Hepatocyte (in vitro differentiated cells): Measurements from ENCODE around the gene CTAG2. TPM values are rescaled to one million over a fixed set of nuclear protein-coding genes. Genes with fewer than 3 reads are reported as not detected.

ENCODE experiments used
- DNase-seq: peaks from one replicate; pipeline ENCODE4 v3.0.0-alpha.2; 2016; ENCODE audit warnings: low spot score
- H2AFZ ChIP-seq: fragments of 200-600 bp; sonication (generic); 2 replicates; pipeline ENCODE4 v1.6.0; 2016; ENCODE audit warnings: antibody characterized with exemption, mild to moderate bottlenecking
- H3K27ac ChIP-seq: fragments of 200-600 bp; sonication (generic); 2 replicates; pipeline ENCODE4 v1.5.1; 2016; ENCODE audit warnings: mild to moderate bottlenecking
- H3K27me3 ChIP-seq: fragments of 200-600 bp; sonication (generic); 2 replicates; pipeline ENCODE4 v1.6.1; 2016
- H3K36me3 ChIP-seq: fragments of 200-600 bp; sonication (generic); replicated peaks from 2 replicates; pipeline ENCODE4 v1.5.1; 2016; ENCODE audit warnings: low read depth; ENCODE audit not compliant: insufficient read depth
- H3K4me1 ChIP-seq: fragments of 200-600 bp; sonication (generic); 2 replicates; pipeline ENCODE4 v1.5.1; 2016; ENCODE audit warnings: mild to moderate bottlenecking, moderate library complexity; ENCODE audit not compliant: insufficient read depth
- H3K4me2 ChIP-seq: fragments of 200-600 bp; sonication (generic); 2 replicates; pipeline ENCODE4 v1.6.0; 2016
- H3K4me3 ChIP-seq: fragments of 200-600 bp; sonication (generic); 2 replicates; pipeline ENCODE4 v1.5.1; 2016; ENCODE audit warnings: mild to moderate bottlenecking
- H3K79me2 ChIP-seq: fragments of 200-600 bp; sonication (generic); 2 replicates; pipeline ENCODE4 v1.6.0; 2017; ENCODE audit warnings: mild to moderate bottlenecking
- H3K9me2 ChIP-seq: fragments of 200-600 bp; sonication (generic); replicated peaks from 2 replicates; pipeline ENCODE4 v1.6.0; 2017; ENCODE audit warnings: mild to moderate bottlenecking; ENCODE audit not compliant: insufficient read depth
- H3K9me3 ChIP-seq: fragments of 200-600 bp; sonication (generic); 2 replicates; pipeline ENCODE4 v1.5.1; 2016; ENCODE audit warnings: low read depth, mild to moderate bottlenecking
- H4K20me1 ChIP-seq: fragments of 200-600 bp; sonication (generic); 2 replicates; pipeline ENCODE4 v1.6.0; 2016; ENCODE audit warnings: mild to moderate bottlenecking; ENCODE audit not compliant: insufficient read depth, poor library complexity, severe bottlenecking
- EZH2 ChIP-seq: fragments of 200-600 bp; sonication (generic); IDR thresholded peaks from 2 replicates; pipeline ENCODE4 v1.6.1; 2016; ENCODE audit warnings: antibody characterized with exemption, mild to moderate bottlenecking, borderline replicate concordance
- EZH2phosphoT487 ChIP-seq: fragments of 200-600 bp; sonication (generic); IDR thresholded peaks from one replicate; pipeline ENCODE4 v1.6.1; 2018; ENCODE audit warnings: antibody characterized with exemption, mild to moderate bottlenecking, low read depth, moderate library complexity; ENCODE audit not compliant: unreplicated experiment, severe bottlenecking
- WGBS: methylation state at CpG from one replicate; pipeline ENCODE4 v1.1.6; 2016; ENCODE audit warnings: low lambda C conversion rate; ENCODE audit errors: missing lambda C conversion rate; 5-methylcytosine and 5-hydroxymethylcytosine counted together
- polyA plus RNA-seq: library from polyadenylated mRNA; unstranded; fragments of >200 nt; fragmentation: Nextera tagmentation; extraction: Ambion mirVana; gene quantifications from 2 replicates; pipeline ENCODE4 v1.2.1, GENCODE V29; 2016
- total RNA-seq: library from RNA; depleted of rRNA; stranded (reverse); fragments of >200 nt; gene quantifications from 2 replicates; pipeline ENCODE4 v1.2.3, GENCODE V29; 2014
- TF ChIP-seq, protein P1 (sequence below): fragments of 200-600 bp; sonication (generic); IDR thresholded peaks from 2 replicates; pipeline ENCODE4 v1.5.1; 2016; ENCODE audit warnings: antibody characterized with exemption, mild to moderate bottlenecking; ENCODE audit not compliant: poor library complexity

CTAG2 gene
- total and polyA plus RNA-seq, 2 experiments from 2014 or later: not detected

DNA sequence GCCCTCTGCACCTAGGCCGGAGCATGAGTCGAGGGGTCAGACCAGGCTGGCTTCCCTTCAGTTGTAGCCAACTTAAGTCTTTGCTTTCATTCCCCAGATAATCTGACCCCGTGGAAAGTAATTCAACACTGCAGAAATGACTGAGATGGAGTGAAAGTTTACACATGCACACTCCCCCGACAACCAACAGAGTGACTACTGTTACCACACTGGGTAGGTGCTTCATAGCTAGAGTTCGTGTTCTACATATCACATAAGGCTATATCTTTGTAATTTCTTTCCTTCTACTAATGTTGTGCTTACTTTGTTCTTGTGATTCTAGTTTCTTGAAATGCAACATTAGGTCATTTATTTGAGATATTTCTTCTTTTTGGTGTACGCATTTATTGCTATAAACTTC is 7.2 kb upstream of the CTAG2 start:
- Histone ChIP-seq H3K79me2 (no peaks in the 10 kb centered on the region), H2AFZ (no peak overlapping the region), H3K36me3 (no peaks in the 10 kb centered on the region), H3K27ac (no peak overlapping the region), H3K4me3 (no peak overlapping the region), H3K9me2 (no peaks in the 10 kb centered on the region), H3K4me1 (no peaks in the 10 kb centered on the region), H3K4me2 (no peak overlapping the region), H3K9me3 (no peaks in the 10 kb centered on the region), H4K20me1 (no peaks in the 10 kb centered on the region), H3K27me3 (no peaks in the 10 kb centered on the region)
- 74% methylated on average over 6 of the region's 6 CpGs for WGBS
- peak; percentile 0 for DNase-seq
- TF ChIP-seq EZH2phosphoT487: no peak
- TF ChIP-seq, protein P1, sequence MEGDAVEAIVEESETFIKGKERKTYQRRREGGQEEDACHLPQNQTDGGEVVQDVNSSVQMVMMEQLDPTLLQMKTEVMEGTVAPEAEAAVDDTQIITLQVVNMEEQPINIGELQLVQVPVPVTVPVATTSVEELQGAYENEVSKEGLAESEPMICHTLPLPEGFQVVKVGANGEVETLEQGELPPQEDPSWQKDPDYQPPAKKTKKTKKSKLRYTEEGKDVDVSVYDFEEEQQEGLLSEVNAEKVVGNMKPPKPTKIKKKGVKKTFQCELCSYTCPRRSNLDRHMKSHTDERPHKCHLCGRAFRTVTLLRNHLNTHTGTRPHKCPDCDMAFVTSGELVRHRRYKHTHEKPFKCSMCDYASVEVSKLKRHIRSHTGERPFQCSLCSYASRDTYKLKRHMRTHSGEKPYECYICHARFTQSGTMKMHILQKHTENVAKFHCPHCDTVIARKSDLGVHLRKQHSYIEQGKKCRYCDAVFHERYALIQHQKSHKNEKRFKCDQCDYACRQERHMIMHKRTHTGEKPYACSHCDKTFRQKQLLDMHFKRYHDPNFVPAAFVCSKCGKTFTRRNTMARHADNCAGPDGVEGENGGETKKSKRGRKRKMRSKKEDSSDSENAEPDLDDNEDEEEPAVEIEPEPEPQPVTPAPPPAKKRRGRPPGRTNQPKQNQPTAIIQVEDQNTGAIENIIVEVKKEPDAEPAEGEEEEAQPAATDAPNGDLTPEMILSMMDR: no peak
- TF ChIP-seq EZH2: no peak

DNA sequence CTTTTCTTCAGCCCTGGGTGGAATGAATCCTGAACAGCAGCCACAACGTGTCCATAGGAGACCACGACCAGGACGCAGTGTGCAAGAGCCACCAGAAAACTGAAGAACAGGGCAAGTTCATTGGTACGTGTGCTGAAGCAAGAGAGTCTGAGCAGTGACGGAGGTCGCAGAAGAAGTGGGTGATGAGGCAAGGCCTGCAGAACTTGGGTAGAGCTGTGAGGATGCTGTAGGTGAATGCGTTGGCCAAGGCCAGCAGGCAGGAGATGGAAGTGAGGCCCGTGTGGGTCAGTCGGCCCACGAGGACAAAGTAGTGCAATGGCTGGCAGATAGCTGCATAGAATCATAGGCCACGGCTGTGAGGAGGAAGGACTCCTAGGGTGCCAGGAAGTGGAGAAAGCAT is 5.6 kb upstream of the CTAG2 start:
- DNase-seq: peak; percentile 0
- Histone ChIP-seq H2AFZ (no peak overlapping the region), H3K4me2 (no peak overlapping the region), H3K27ac (no peak overlapping the region), H3K4me1 (no peaks in the 10 kb centered on the region), H3K36me3 (no peaks in the 10 kb centered on the region), H3K9me3 (no peaks in the 10 kb centered on the region), H3K4me3 (no peak overlapping the region), H3K79me2 (no peaks in the 10 kb centered on the region), H3K27me3 (no peaks in the 10 kb centered on the region), H4K20me1 (no peaks in the 10 kb centered on the region), H3K9me2 (no peaks in the 10 kb centered on the region)
- TF ChIP-seq EZH2 (no peak), EZH2phosphoT487 (no peak)
- TF ChIP-seq, protein P1: no peak
- WGBS: 85% methylated on average over 11 of the region's 11 CpGs

DNA sequence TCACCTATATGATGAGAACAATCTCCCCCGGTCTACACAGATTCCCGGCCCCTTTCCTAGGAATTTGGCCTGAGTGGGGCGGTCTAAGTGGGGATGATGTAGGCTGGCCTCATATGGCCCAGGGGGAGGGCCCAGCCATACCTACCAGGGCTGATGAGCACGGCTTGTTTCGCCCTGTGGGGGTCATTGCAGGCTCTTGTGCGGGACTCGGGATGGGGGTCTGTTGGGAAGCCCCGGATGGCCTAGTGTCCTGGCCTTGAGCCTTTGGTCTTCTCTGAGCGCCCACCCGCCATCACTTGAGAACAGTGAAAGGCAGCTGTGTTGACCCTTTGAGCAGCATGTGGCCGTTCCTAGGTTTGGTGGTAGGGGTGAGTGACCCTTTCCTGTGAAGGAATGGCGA is 4.8 kb upstream of the CTAG2 start:
- Histone ChIP-seq H3K27me3 (no peaks in the 10 kb centered on the region), H3K9me3 (no peaks in the 10 kb centered on the region), H3K27ac (no peak overlapping the region), H3K4me1 (no peaks in the 10 kb centered on the region), H3K4me3 (no peak overlapping the region), H4K20me1 (no peaks in the 10 kb centered on the region), H3K79me2 (no peaks in the 10 kb centered on the region), H2AFZ (no peak overlapping the region), H3K36me3 (no peaks in the 10 kb centered on the region), H3K4me2 (no peak overlapping the region), H3K9me2 (no peaks in the 10 kb centered on the region)
- no peak for TF ChIP-seq EZH2phosphoT487
- TF ChIP-seq, protein P1: no peak
- no peak for TF ChIP-seq EZH2
- DNase-seq: peak; percentile 1
- 91% methylated on average over 12 of the region's 12 CpGs for WGBS

DNA sequence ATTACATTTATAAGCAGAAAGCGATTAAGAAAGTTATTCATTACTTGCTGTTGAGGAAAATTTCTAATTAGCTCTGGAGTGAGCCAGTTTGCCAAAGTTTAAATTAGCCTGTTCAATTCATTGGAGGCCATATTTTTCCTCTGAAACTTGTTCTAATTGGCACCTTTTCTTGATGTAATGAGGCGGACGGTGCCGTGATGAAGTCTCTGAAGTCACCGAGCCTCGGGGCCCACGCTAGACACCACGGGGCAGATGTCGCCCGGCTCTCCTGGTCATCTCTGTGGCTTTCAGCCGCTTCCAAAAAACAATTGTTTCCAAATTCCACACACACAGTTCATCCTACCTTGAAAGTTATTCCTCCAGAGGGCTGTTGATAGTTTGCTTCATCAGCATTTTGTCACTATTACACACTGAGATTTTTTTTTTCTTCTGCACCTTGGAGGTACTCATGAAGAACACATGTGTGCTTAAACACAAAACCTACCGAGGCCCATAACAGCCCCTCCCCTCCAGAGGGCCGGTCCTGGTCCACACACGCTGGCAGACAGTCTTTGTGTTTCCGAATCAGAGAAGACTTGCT is 3.9 kb upstream of the CTAG2 start:
- H3K4me2 ChIP-seq: no peak overlapping the region
- no peaks in the 10 kb centered on the region for H3K9me2 ChIP-seq
- TF ChIP-seq EZH2phosphoT487 (no peak), EZH2 (no peak)
- TF ChIP-seq, protein P1: no peak
- DNase-seq: peak; percentile 1
- no peak overlapping the region for H3K27ac ChIP-seq
- no peaks in the 10 kb centered on the region for H3K27me3 ChIP-seq
- no peak overlapping the region for H2AFZ ChIP-seq
- no peaks in the 10 kb centered on the region for H4K20me1 ChIP-seq
- 87% methylated on average over 15 of the region's 15 CpGs for WGBS
- H3K79me2 ChIP-seq: no peaks in the 10 kb centered on the region
- no peak overlapping the region for H3K4me3 ChIP-seq
- no peaks in the 10 kb centered on the region for H3K9me3 ChIP-seq
- H3K36me3 ChIP-seq: no peaks in the 10 kb centered on the region
- H3K4me1 ChIP-seq: no peaks in the 10 kb centered on the region
